ENCODE data around the gene ATP6V0B. TPM values are rescaled to one million over a fixed set of nuclear protein-coding genes. Genes with fewer than 3 reads are reported as not detected.

ATP6V0B gene
- total and polyA plus RNA-seq, 2 donors (not counting 1 experiment from before 2014, with no cell fraction given), result 91.0 to 198 TPM

DNA sequence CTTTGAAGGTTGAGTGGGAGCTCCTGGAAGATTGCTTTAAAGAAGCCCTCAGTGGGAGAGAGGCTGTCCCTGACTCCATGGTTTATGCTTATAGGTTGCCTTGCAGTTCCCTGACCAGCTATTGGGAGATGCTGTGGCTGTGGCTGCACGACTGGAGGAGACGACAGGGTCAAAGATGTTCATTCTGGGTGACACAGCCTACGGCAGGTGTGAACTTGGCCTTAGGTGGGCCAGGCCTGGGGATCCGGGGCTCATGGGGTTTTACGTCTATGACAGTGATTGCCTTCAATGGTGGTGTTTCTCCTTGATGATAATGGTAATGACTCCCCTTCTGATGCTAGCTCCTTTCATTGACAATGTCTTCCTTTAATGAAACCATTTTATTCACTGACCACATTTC lies 4.3 kb upstream of the ATP6V0B start:
- Histone ChIP-seq H3K36me3 (replicated peaks in 1 of 2; ENCODE audit: control extremely low read depth in 1 of 2, control insufficient read depth in 1 of 2, extremely low read depth in 1 of 2, insufficient read depth in 2 of 2, low read length in 1 of 2) (peaks cover 0 to 10% of the 10 kb centered on the region in 2 experiments), H3K4me1 (ENCODE audit: control insufficient read depth in 2 of 2, insufficient read depth in 2 of 2, low read length in 2 of 2) (peaks cover 17 to 33% of the 10 kb centered on the region in 2 donors), H3K27me3 (replicated peaks in 1 of 4; ENCODE audit: control extremely low read depth in 1 of 4, control insufficient read depth in 3 of 4, insufficient read depth in 4 of 4, low read length in 3 of 4) (no peaks in the 10 kb centered on the region), H3K9ac (ENCODE audit: low read length) (peak overlapping the region; percentile 81), H3K4me2 (replicated peaks; ENCODE audit: low read depth, low read length, poor library complexity, severe bottlenecking) (peak overlapping the region; percentile 96), H3K79me2 (ENCODE audit: control insufficient read depth, insufficient read depth, low read length) (peaks cover 29% of the 10 kb centered on the region), H3K4me3 (ENCODE audit: control extremely low read depth in 1 of 5, extremely low read depth in 1 of 5, insufficient read depth in 1 of 5, low read depth in 2 of 5, low read length in 4 of 5) (peak overlapping the region; percentile 62 to 96 (median 92)), H2AFZ (ENCODE audit: insufficient read depth, low read depth, low read length, poor library complexity, severe bottlenecking) (peak overlapping the region; percentile 81), H3K27ac (ENCODE audit: low read length in 2 of 2) (peak overlapping the region in 1 of 2 donors; percentile 60), H4K20me1 (ENCODE audit: control insufficient read depth, insufficient read depth, low read length, poor library complexity, severe bottlenecking) (peaks cover 16% of the 10 kb centered on the region), H3K9me3 (ENCODE audit: control extremely low read depth in 1 of 3, control insufficient read depth in 2 of 3, insufficient read depth in 1 of 3, low read length in 2 of 3) (no peaks in the 10 kb centered on the region)
- DNase-seq, result no peak
- ATAC-seq (ENCODE audit: low read depth), result no peak
- CTCF ChIA-PET, result interaction anchor here (0.5 to 1.7 kb wide), 4 partner anchors 22 to 200 kb away, joined by 3 to 4 read pairs (median 4); partner anchors contain the start of gene IPO13
- Mint-ChIP-seq H3K4me1 (peaks cover 39% of the 10 kb centered on the region), H3K27me3 (no peaks in the 10 kb centered on the region), H3K4me3 (peak overlapping the region; percentile 95), H3K9me3 (ENCODE audit: insufficient read depth) (no peaks in the 10 kb centered on the region), H3K27ac (peak overlapping the region; percentile 79)
- TF ChIP-seq CTCF (IDR thresholded peaks at IDR 0.05) (no peak), EZH2 (IDR thresholded peaks at IDR 0.05; ENCODE audit: borderline replicate concordance, insufficient read depth, low read depth, low read length, poor library complexity, severe bottlenecking) (no peak)
- intact Hi-C loops (cut with micrococcal nuclease), result loop anchor here (10.0 kb wide), 2 partner anchors 266 to 1516 kb away; partner anchors contain the start of genes PPCS, ST3GAL3 and ZMYND12
- POLR2A ChIA-PET, result interaction anchor here (0.6 kb wide), 1 partner anchor 1026 kb away, joined by 3 read pairs; no protein-coding TSS in a partner anchor
- 25% methylated on average over 2 of the region's 5 CpGs for WGBS (ENCODE audit: insufficient coverage)

- Mint-ChIP-seq H3K27ac (peak overlapping the region; percentile 10), H3K27me3 (no peaks in the 10 kb centered on the region), H3K4me3 (peak overlapping the region; percentile 95), H3K9me3 (ENCODE audit: insufficient read depth) (no peaks in the 10 kb centered on the region), H3K4me1 (peaks cover 44% of the 10 kb centered on the region)
- POLR2A ChIA-PET, result interaction anchor here (0.6 kb wide), 1 partner anchor 1026 kb away, joined by 3 read pairs; no protein-coding TSS in a partner anchor
- Histone ChIP-seq H3K36me3 (replicated peaks in 1 of 2; ENCODE audit: control extremely low read depth in 1 of 2, control insufficient read depth in 1 of 2, extremely low read depth in 1 of 2, insufficient read depth in 2 of 2, low read length in 1 of 2) (peaks cover 0 to 10% of the 10 kb centered on the region in 2 experiments), H3K9ac (ENCODE audit: low read length) (peak overlapping the region; percentile 81), H3K27me3 (replicated peaks in 1 of 4; ENCODE audit: control extremely low read depth in 1 of 4, control insufficient read depth in 3 of 4, insufficient read depth in 4 of 4, low read length in 3 of 4) (no peaks in the 10 kb centered on the region), H4K20me1 (ENCODE audit: control insufficient read depth, insufficient read depth, low read length, poor library complexity, severe bottlenecking) (peaks cover 20% of the 10 kb centered on the region), H3K9me3 (ENCODE audit: control extremely low read depth in 1 of 3, control insufficient read depth in 2 of 3, insufficient read depth in 1 of 3, low read length in 2 of 3) (no peaks in the 10 kb centered on the region), H2AFZ (ENCODE audit: insufficient read depth, low read depth, low read length, poor library complexity, severe bottlenecking) (no peak overlapping the region), H3K4me1 (ENCODE audit: control insufficient read depth in 2 of 2, insufficient read depth in 2 of 2, low read length in 2 of 2) (peaks cover 21 to 37% of the 10 kb centered on the region in 2 donors), H3K4me3 (ENCODE audit: control extremely low read depth in 1 of 5, extremely low read depth in 1 of 5, insufficient read depth in 1 of 5, low read depth in 2 of 5, low read length in 4 of 5) (peak overlapping the region in 3 of 5 experiments; percentile 83 to 96 (median 93)), H3K79me2 (ENCODE audit: control insufficient read depth, insufficient read depth, low read length) (peaks cover 33% of the 10 kb centered on the region), H3K27ac (ENCODE audit: low read length in 2 of 2) (no peak overlapping the region), H3K4me2 (replicated peaks; ENCODE audit: low read depth, low read length, poor library complexity, severe bottlenecking) (peak overlapping the region; percentile 96)
- intact Hi-C loops (cut with micrococcal nuclease), result loop anchor here (10.0 kb wide), 2 partner anchors 266 to 1516 kb away; partner anchors contain the start of genes PPCS, ST3GAL3 and ZMYND12
- 90% methylated on average over 7 of the region's 9 CpGs for WGBS (ENCODE audit: insufficient coverage)
- TF ChIP-seq CTCF (IDR thresholded peaks at IDR 0.05), result no peak
- TF ChIP-seq EZH2 (IDR thresholded peaks at IDR 0.05; ENCODE audit: borderline replicate concordance, insufficient read depth, low read depth, low read length, poor library complexity, severe bottlenecking), result no peak
- DNase-seq (no peak), ATAC-seq (ENCODE audit: low read depth) (no peak)
- CTCF ChIA-PET, result interaction anchor here (0.5 to 1.7 kb wide), 3 partner anchors 24 to 201 kb away, joined by 3 to 4 read pairs (median 4); partner anchors contain the start of gene IPO13
Measured at GRCh38 chr1:43970911-43971310, 3.8 kb upstream of the ATP6V0B start.

Measured in B cell (primary cell).